ENCODE results near the gene RDH14.

GRCh38 chr2:18531194-18531593, 29.3 kb downstream of the RDH14 start:
- no peak for TF ChIP-seq POLR2A (IDR thresholded peaks at IDR 0.05)
- no peak for TF ChIP-seq CTCF (IDR thresholded peaks at IDR 0.05)
